Uterus (tissue), 4 donors: ENCODE measurements around the gene TMEM120B. TPM values are rescaled to one million over a fixed set of nuclear protein-coding genes. Genes with fewer than 3 reads are reported as not detected.
"Not testable (repeated sequence)": the region's sequence is repeated elsewhere in the genome, so short reads cannot be mapped to it uniquely, and the experiment has no call there.

ENCODE experiments used
- DNase-seq, 2 donors: peaks; one replicate each; pipeline ENCODE4 v3.0.0-alpha.2; 2019 to 2020
- H3K27ac ChIP-seq, 2 donors: fragments of 200-600 bp; sonication (generic); 1 replicate in 1 of 2; 2 replicates in 1 of 2; pipeline ENCODE4 v1.5.1; 2016 to 2018
- H3K27me3 ChIP-seq, 2 donors: fragments of 200-600 bp; sonication (generic); one replicate each; pipeline ENCODE4 v1.5.1; 2018 to 2019; ENCODE audit warnings: control low read depth in 1 of 2
- H3K36me3 ChIP-seq, 2 donors: fragments of 200-600 bp; sonication (generic); one replicate each; pipeline ENCODE4 v1.5.1; 2019; ENCODE audit warnings: control low read depth in 1 of 2
- H3K4me1 ChIP-seq, 2 donors: fragments of 200-600 bp; sonication (generic); one replicate each; pipeline ENCODE4 v1.5.1; 2018 to 2019; ENCODE audit warnings: control low read depth in 1 of 2
- H3K4me3 ChIP-seq, 2 donors: fragments of 200-600 bp; sonication (generic); 1 replicate in 1 of 2; 2 replicates in 1 of 2; pipeline ENCODE4 v1.5.1; 2018 to 2019; ENCODE audit warnings: mild to moderate bottlenecking in 1 of 2
- H3K9me3 ChIP-seq, 2 donors: fragments of 200-600 bp; sonication (generic); one replicate each; pipeline ENCODE4 v1.5.1; 2019; ENCODE audit warnings: control low read depth in 1 of 2
- POLR2A ChIP-seq, 2 donors: fragments of 450-650 bp; IDR thresholded peaks; one replicate each; pipeline ENCODE4 v1.6.1; 2016; ENCODE audit warnings: antibody characterized with exemption in 2 of 2, mild to moderate bottlenecking in 1 of 2, moderate library complexity in 1 of 2
- intact Hi-C: fragments of 100-400 bp; cut with DNase I; formaldehyde crosslinking; loops from one replicate; pipeline ENCODE4 v1.15.1; 2023; ENCODE audit warnings: low total_unique reads
- total RNA-seq, 4 donors: library from RNA; depleted of rRNA in 3 of 4; stranded (reverse); fragments of >200 nt in 3 of 4; gene quantifications; one replicate each; pipeline versions ENCODE4 v1.1.0 to v1.2.4, GENCODE V29; 2014 to 2023
- TF ChIP-seq, protein P1 (sequence below), 4 experiments: fragments of 200-600 bp in 2 of 4; fragments of 450-650 bp in 2 of 4; sonication (generic) in 2 of 4; IDR thresholded peaks; one replicate each; pipeline ENCODE4 v1.5.1; 2016 to 2019; ENCODE audit warnings: antibody characterized with exemption in 4 of 4, mild to moderate bottlenecking in 2 of 4, moderate library complexity in 1 of 4
- donor health status: DM: yes; HTN: yes; CAD: no.

The TMEM120B gene
- total RNA-seq, 4 donors from 2014 or later = 1.0 to 35.2 (median 19.6) TPM

DNA sequence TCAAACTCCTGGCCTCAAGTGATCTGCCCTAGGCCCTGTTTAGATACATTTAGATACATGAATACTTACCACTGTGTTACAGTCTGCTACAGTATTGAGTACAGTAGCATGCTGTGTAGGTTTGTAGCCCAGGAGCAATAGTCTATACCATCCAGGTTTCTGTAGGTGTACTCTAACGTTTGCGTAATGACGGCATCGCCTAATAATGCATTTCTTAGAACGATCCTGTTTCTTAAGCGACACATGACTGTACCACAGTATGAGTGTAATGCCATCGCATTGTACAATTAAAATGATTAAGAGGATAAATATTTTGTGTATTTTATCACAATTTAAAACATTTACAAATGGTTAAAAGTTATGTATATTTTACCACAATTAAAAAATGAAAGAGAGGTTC lies 18.9 kb downstream of the TMEM120B start:
- H3K4me3 ChIP-seq = no peak overlapping the region
- intact Hi-C loops = no loop called here
- H3K27ac ChIP-seq = no peak overlapping the region
- no peaks in the 10 kb centered on the region for H3K4me1 ChIP-seq
- no peaks in the 10 kb centered on the region for H3K9me3 ChIP-seq
- no peaks in the 10 kb centered on the region for H3K36me3 ChIP-seq
- H3K27me3 ChIP-seq = no peaks in the 10 kb centered on the region
- TF ChIP-seq POLR2A (IDR thresholded peaks at IDR 0.05) = no peak
- TF ChIP-seq, protein P1, sequence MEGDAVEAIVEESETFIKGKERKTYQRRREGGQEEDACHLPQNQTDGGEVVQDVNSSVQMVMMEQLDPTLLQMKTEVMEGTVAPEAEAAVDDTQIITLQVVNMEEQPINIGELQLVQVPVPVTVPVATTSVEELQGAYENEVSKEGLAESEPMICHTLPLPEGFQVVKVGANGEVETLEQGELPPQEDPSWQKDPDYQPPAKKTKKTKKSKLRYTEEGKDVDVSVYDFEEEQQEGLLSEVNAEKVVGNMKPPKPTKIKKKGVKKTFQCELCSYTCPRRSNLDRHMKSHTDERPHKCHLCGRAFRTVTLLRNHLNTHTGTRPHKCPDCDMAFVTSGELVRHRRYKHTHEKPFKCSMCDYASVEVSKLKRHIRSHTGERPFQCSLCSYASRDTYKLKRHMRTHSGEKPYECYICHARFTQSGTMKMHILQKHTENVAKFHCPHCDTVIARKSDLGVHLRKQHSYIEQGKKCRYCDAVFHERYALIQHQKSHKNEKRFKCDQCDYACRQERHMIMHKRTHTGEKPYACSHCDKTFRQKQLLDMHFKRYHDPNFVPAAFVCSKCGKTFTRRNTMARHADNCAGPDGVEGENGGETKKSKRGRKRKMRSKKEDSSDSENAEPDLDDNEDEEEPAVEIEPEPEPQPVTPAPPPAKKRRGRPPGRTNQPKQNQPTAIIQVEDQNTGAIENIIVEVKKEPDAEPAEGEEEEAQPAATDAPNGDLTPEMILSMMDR (IDR thresholded peaks at IDR 0.05) = no peak
- no peak for DNase-seq

DNA sequence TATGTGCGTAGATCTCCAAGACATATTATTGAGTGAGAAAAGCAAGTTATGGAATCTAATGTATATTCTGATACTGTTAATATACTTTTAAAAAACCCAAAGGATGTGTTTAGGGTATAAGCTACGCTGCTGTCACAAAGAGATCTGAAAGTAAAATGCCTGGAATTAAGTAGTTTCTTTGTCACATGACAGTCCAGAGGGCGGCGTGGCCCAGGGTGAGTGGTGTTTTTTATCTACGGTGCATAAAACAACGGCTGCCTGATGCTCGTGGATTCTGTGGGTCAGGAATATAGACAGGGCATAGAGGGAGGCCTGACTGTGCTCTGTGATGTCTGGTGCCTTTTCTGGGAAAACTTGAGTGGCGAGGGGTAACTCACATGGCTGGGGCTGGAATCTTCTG lies 21.3 kb downstream of the TMEM120B start:
- intact Hi-C loops = no loop called here
- no peaks in the 10 kb centered on the region for H3K4me1 ChIP-seq
- no peaks in the 10 kb centered on the region for H3K36me3 ChIP-seq
- no peak overlapping the region for H3K27ac ChIP-seq
- no peak overlapping the region for H3K4me3 ChIP-seq
- H3K27me3 ChIP-seq = no peaks in the 10 kb centered on the region
- no peaks in the 10 kb centered on the region for H3K9me3 ChIP-seq
- DNase-seq = no peak
- no peak for TF ChIP-seq POLR2A (IDR thresholded peaks at IDR 0.05)
- TF ChIP-seq, protein P1 (IDR thresholded peaks at IDR 0.05) = no peak

DNA sequence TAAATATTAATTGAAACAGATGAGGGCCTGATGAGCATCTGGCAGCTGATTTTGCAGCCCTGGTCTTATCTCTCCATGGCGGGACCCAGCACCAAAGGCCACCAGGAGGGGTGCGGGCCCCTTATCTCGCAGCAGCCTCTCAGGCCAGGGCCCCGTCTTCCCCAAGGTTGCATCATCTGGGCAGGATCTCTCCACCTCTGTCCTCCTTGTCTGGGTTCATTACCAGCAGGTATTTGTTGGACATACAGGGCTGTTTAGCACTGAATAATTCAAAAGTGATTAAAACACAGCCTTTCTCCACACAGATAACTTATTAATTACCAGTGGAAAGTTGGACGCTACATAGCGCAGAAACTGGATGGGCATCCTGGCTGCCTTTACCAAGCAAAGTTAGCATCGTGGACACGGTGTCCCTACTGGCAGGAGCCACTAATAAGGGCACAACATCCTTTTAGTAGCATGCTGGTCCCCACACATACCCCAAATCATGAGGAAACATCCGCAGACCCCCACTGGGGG lies 25.8 kb downstream of the TMEM120B start:
- Histone ChIP-seq H3K4me3 (no peak overlapping the region), H3K4me1 (peaks cover 4 to 10% of the 10 kb centered on the region in 2 donors), H3K36me3 (no peaks in the 10 kb centered on the region), H3K27ac (no peak overlapping the region), H3K9me3 (no peaks in the 10 kb centered on the region), H3K27me3 (no peaks in the 10 kb centered on the region)
- no peak for DNase-seq
- TF ChIP-seq, protein P1 (IDR thresholded peaks at IDR 0.05) = no peak
- TF ChIP-seq POLR2A (IDR thresholded peaks at IDR 0.05) = no peak
- intact Hi-C loops = no loop called here

DNA sequence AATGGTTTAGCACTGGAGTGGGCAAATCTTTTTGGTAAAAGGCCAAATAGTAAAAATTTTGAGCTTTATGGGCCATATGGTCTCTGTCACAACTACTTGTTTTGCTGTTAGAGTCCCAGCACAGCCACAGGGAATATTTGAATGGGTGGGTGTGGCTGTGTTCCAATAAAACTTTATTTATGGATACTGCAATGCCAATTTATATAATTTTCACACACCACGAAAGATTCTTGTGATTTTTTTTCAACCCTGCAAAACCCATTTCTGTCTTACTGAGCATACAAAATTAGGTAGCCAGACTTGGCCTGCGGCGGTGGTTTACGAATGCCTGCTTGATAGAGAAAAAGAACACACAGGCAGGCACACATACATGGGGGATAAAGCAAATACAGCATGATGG lies 28.3 kb downstream of the TMEM120B start:
- DNase-seq = no peak
- H3K9me3 ChIP-seq = no peaks in the 10 kb centered on the region
- H3K36me3 ChIP-seq = no peaks in the 10 kb centered on the region
- H3K4me3 ChIP-seq = no peak overlapping the region
- H3K27me3 ChIP-seq = no peaks in the 10 kb centered on the region
- TF ChIP-seq, protein P1 (IDR thresholded peaks at IDR 0.05) = no peak
- no peak for TF ChIP-seq POLR2A (IDR thresholded peaks at IDR 0.05)
- peak overlapping the region in 1 of 2 donors; percentile 10 for H3K27ac ChIP-seq
- peaks cover 4 to 10% of the 10 kb centered on the region in 2 donors for H3K4me1 ChIP-seq
- intact Hi-C loops = no loop called here

DNA sequence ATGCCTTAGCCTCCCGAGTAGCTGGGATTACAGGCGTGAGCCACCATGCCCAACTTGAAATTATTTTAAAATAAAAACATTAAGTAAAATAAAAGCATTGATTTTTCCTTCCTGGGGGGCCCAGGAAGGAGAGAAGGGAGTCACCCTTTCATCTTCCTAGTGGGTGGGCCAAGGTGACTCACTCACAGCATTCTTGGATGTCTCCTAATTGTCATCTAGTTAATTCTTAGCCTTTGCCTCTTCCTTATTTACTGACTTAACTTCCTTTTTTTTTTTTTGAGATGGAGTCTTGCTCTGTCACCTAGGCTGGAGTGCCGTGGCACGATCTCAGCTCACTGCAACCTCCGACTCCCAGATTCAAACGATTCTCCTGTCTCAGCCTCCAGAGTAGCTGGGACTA lies 29.2 kb downstream of the TMEM120B start:
- Histone ChIP-seq H3K27ac (peak overlapping the region; percentile 21 to 64), H3K27me3 (no peaks in the 10 kb centered on the region), H3K36me3 (no peaks in the 10 kb centered on the region), H3K4me3 (no peak overlapping the region), H3K4me1 (peaks cover 4 to 10% of the 10 kb centered on the region in 2 donors), H3K9me3 (no peaks in the 10 kb centered on the region)
- intact Hi-C loops = no loop called here
- TF ChIP-seq POLR2A (IDR thresholded peaks at IDR 0.05) = no peak
- TF ChIP-seq, protein P1 (IDR thresholded peaks at IDR 0.05) = no peak
- no peak for DNase-seq

DNA sequence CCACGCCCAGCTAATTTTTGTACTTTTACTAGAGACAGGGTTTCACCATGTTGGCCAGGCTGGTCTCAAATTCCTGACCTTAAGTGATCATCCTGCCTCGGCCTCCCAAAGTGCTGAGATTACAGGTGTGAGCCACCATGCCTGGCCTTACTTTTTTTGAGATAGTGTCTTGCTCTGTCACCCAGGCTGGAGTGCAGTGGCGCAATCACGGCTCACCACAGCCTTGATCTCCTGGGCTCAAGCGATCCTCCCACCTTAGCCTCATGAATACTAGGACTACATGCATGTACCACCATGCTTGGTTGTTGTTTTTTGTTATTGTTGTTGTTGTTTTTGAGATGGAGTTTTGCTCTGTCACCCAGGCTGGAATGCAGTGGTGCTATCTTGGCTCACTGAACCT lies 33.0 kb downstream of the TMEM120B start:
- H3K27me3 ChIP-seq, H3K4me3 ChIP-seq, intact Hi-C loops, DNase-seq, H3K36me3 ChIP-seq, H3K9me3 ChIP-seq, H3K27ac ChIP-seq: not testable (repeated sequence)
- H3K4me1 ChIP-seq = peaks cover 4 to 16% of the 10 kb centered on the region in 2 donors
